Posterior vena cava (tissue), 2 donors: ENCODE measurements around the gene BTRC. TPM values are rescaled to one million over a fixed set of nuclear protein-coding genes. Genes with fewer than 3 reads are reported as not detected.

ENCODE experiments used
- DNase-seq: peaks from one replicate; pipeline ENCODE4 v3.0.0-alpha.2; 2020; ENCODE audit warnings: low spot score
- intact Hi-C, 2 donors: fragments of 100-400 bp; cut with DNase I; formaldehyde crosslinking; loops; one replicate each; pipeline versions ENCODE4 v1.14.1 to v1.14.2; 2022 to 2023
- total RNA-seq, 2 donors: library from RNA; stranded (reverse); fragmentation: NEBNext Ultra II Directional; extraction: Animal tissue kit (Norgen Biotek cat#: 25700); gene quantifications; one replicate each; pipeline ENCODE4 v1.2.1, GENCODE V29; 2021
- donor health status: DM: yes; HTN: yes; CAD: no.
- donor health status: DM: yes; HTN: yes; CAD: no.

Gene BTRC
- total RNA-seq, 2 donors from 2014 or later = 13.9 to 14.3 TPM

- no peak for DNase-seq
- intact Hi-C loops = no loop called here
Observed at GRCh38 chr10:101495324-101495925, 141.5 kb downstream of the BTRC start.

- intact Hi-C loops = no loop called here
- DNase-seq = no peak
Observed at GRCh38 chr10:101504438-101504837, 150.5 kb downstream of the BTRC start.

GRCh38 chr10:101506829-101507661, 153.1 kb downstream of the BTRC start:
- no peak for DNase-seq
- intact Hi-C loops = no loop called here

GRCh38 chr10:101507828-101508227, 153.9 kb downstream of the BTRC start:
- no peak for DNase-seq
- intact Hi-C loops = no loop called here

GRCh38 chr10:101511938-101512337, 158.0 kb downstream of the BTRC start:
- DNase-seq = no peak
- intact Hi-C loops = no loop called here

GRCh38 chr10:101512738-101513137, 158.8 kb downstream of the BTRC start:
- no peak for DNase-seq
- intact Hi-C loops = no loop called here

GRCh38 chr10:101513733-101514132, 159.8 kb downstream of the BTRC start:
- intact Hi-C loops = no loop called here
- DNase-seq = no peak

- intact Hi-C loops = no loop called here
- no peak for DNase-seq
Observed at GRCh38 chr10:101525848-101526247, 171.9 kb downstream of the BTRC start.

- intact Hi-C loops = no loop called here
- no peak for DNase-seq
Observed at GRCh38 chr10:101529207-101529606, 175.2 kb downstream of the BTRC start.

- no peak for DNase-seq
- intact Hi-C loops = no loop called here
Observed at GRCh38 chr10:101529725-101530553, 176.0 kb downstream of the BTRC start.

- intact Hi-C loops = no loop called here
- DNase-seq = no peak
Observed at GRCh38 chr10:101535949-101536348, 182.0 kb downstream of the BTRC start.

GRCh38 chr10:101536800-101537199, 182.8 kb downstream of the BTRC start:
- DNase-seq = no peak
- intact Hi-C loops = no loop called here

GRCh38 chr10:101538446-101538845, 184.5 kb downstream of the BTRC start:
- intact Hi-C loops = no loop called here
- DNase-seq = no peak

GRCh38 chr10:101545898-101546297, 191.9 kb downstream of the BTRC start:
- DNase-seq = no peak
- intact Hi-C loops = no loop called here

- intact Hi-C loops = no loop called here
- no peak for DNase-seq
Observed at GRCh38 chr10:101550965-101551364, 197.0 kb downstream of the BTRC start.

GRCh38 chr10:101552442-101552841, 198.5 kb downstream of the BTRC start:
- intact Hi-C loops = no loop called here

GRCh38 chr10:101557541-101557940, 203.6 kb downstream of the BTRC start:
- DNase-seq = no peak

More at GRCh38 chr10:101552442-101552841, 198.5 kb downstream of the BTRC start:
- no peak for DNase-seq

GRCh38 chr10:101558204-101558603, 204.2 kb downstream of the BTRC start:
- DNase-seq = no peak
- intact Hi-C loops = no loop called here

More at GRCh38 chr10:101557541-101557940, 203.6 kb downstream of the BTRC start:
- intact Hi-C loops = no loop called here

- intact Hi-C loops = no loop called here
Observed at GRCh38 chr10:101558671-101559595, 205.0 kb downstream of the BTRC start.

More at GRCh38 chr10:101558671-101559595, 205.0 kb downstream of the BTRC start:
- peak; percentile 46 for DNase-seq
